NCI-H460 (cell line): ENCODE measurements around the gene AXIN1. TPM values are rescaled to one million over a fixed set of nuclear protein-coding genes. Genes with fewer than 3 reads are reported as not detected.

Experiments used
- DNase-seq: peaks from one replicate; pipeline ENCODE4 v3.0.0-alpha.2; 2016; ENCODE audit warnings: low read depth; ENCODE audit errors: extremely low read depth
- total RNA-seq: library from RNA; depleted of rRNA; stranded (reverse); fragments of >200 nt; shearing (Covaris generic); gene quantifications from 2 replicates; pipeline ENCODE4 v1.2.3, GENCODE V29; 2014

The AXIN1 gene
- total RNA-seq, 1 experiment from 2014 or later: 35.7 TPM

GRCh38 chr16:285146-286055 is 67.1 kb downstream of the AXIN1 start:
- DNase-seq: no peak

- no peak for DNase-seq
Observed at GRCh38 chr16:284204-285120, 68.1 kb downstream of the AXIN1 start.

- no peak for DNase-seq
Observed at GRCh38 chr16:283033-283805, 69.3 kb downstream of the AXIN1 start, which contains the start of gene PDIA2. Gene PDIA2 (plus strand): TSS chr16:283164. CDS start chr16:283170, 6 bp downstream.

- no peak for DNase-seq
Observed at GRCh38 chr16:282491-282890, 70.0 kb downstream of the AXIN1 start.

GRCh38 chr16:281660-282255 is 70.8 kb downstream of the AXIN1 start:
- no peak for DNase-seq

- no peak for DNase-seq
Observed at GRCh38 chr16:280991-281659, 71.4 kb downstream of the AXIN1 start.

GRCh38 chr16:280552-280951 is 72.0 kb downstream of the AXIN1 start, which contains the start of gene ARHGDIG:
Gene ARHGDIG (plus strand): TSS chr16:280591. CDS start chr16:280681, 90 bp downstream.
- DNase-seq: no peak

- no peak for DNase-seq
Observed at GRCh38 chr16:280005-280460, 72.5 kb downstream of the AXIN1 start.

- DNase-seq: no peak
Observed at GRCh38 chr16:279531-279930, 73.0 kb downstream of the AXIN1 start.

- no peak for DNase-seq
Observed at GRCh38 chr16:278863-279366, 73.6 kb downstream of the AXIN1 start.

- no peak for DNase-seq
Observed at GRCh38 chr16:276426-277077, 76.0 kb downstream of the AXIN1 start.

GRCh38 chr16:275786-276232 is 76.7 kb downstream of the AXIN1 start, which contains the start of gene RGS11:
Gene RGS11 (minus strand): TSS chr16:275944. CDS start chr16:275911, 33 bp downstream.
- DNase-seq: no peak

- DNase-seq: no peak
Observed at GRCh38 chr16:275041-275641, 77.4 kb downstream of the AXIN1 start.

GRCh38 chr16:273547-274421 is 78.7 kb downstream of the AXIN1 start:
- no peak for DNase-seq

- DNase-seq: no peak
Observed at GRCh38 chr16:272633-273546, 79.6 kb downstream of the AXIN1 start.
